ENCODE measurements around the gene UBL4A. TPM values are rescaled to one million over a fixed set of nuclear protein-coding genes. Genes with fewer than 3 reads are reported as not detected.

UBL4A gene
- total and polyA plus RNA-seq, 9 of the 15 experiments (the other 6 are each of a cell fraction or from before 2014, with no cell fraction given) = 15.2 to 140 (median 100) TPM

DNA sequence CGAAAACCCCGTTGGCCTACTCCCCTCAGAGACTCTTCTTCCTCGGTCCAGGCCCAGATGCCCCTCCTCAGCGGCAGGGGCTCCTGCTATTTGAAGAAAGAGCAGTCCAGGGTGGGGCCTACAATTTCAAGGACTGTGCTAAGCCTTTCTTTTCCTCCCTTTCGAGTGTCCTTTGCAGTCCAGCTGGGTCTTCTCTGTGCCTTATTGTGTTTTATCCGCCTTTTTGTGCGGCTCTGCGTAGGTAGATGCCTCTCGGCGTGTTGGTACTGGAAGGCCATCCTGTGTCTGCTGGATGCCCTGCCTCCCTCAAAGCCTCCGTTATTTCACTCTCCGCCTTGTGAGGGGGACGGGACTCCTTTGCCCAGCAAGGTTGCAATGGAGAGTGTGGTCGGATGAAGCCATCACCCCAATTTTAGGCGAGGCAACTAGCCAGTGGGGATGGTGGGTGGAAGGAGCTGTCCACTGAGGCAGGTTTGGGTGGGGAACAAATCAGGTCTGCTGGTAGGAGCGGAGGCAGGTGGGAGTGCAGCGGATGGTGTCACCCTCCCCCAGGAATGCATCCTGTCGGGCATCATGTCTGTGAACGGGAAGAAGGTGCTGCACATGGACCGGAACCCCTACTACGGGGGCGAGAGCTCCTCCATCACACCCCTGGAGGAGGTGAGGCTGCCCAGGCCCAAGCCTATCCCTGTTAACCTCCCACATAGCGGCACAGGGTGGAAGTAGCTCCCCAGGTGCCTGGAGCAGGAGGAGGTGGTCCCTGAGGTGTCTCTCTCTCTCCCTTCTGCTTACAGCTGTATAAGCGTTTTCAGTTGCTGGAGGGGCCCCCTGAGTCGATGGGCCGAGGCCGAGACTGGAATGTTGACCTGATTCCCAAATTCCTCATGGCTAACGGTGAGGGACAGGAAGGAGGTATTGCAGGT is 48.2 kb downstream of the UBL4A start:
- TF ChIP-seq, protein P1, sequence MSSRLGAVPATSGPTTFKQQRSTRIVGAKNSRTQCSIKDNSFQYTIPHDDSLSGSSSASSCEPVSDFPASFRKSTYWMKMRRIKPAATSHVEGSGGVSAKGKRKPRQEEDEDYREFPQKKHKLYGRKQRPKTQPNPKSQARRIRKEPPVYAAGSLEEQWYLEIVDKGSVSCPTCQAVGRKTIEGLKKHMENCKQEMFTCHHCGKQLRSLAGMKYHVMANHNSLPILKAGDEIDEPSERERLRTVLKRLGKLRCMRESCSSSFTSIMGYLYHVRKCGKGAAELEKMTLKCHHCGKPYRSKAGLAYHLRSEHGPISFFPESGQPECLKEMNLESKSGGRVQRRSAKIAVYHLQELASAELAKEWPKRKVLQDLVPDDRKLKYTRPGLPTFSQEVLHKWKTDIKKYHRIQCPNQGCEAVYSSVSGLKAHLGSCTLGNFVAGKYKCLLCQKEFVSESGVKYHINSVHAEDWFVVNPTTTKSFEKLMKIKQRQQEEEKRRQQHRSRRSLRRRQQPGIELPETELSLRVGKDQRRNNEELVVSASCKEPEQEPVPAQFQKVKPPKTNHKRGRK (tag; IDR thresholded peaks at IDR 0.05) = no peak
- TF ChIP-seq, protein P2, sequence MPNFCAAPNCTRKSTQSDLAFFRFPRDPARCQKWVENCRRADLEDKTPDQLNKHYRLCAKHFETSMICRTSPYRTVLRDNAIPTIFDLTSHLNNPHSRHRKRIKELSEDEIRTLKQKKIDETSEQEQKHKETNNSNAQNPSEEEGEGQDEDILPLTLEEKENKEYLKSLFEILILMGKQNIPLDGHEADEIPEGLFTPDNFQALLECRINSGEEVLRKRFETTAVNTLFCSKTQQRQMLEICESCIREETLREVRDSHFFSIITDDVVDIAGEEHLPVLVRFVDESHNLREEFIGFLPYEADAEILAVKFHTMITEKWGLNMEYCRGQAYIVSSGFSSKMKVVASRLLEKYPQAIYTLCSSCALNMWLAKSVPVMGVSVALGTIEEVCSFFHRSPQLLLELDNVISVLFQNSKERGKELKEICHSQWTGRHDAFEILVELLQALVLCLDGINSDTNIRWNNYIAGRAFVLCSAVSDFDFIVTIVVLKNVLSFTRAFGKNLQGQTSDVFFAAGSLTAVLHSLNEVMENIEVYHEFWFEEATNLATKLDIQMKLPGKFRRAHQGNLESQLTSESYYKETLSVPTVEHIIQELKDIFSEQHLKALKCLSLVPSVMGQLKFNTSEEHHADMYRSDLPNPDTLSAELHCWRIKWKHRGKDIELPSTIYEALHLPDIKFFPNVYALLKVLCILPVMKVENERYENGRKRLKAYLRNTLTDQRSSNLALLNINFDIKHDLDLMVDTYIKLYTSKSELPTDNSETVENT (CRISPR knock-in tag; IDR thresholded peaks at IDR 0.05) = no peak
- TF ChIP-seq POLR3A (IDR thresholded peaks at IDR 0.05; ENCODE audit: borderline replicate concordance, extremely low read depth, insufficient read depth, insufficient read length) = no peak
- no peak for TF ChIP-seq NR2F6 (CRISPR knock-in tag; IDR thresholded peaks at IDR 0.05)
- H3K9ac ChIP-seq (ENCODE audit: insufficient read depth in 1 of 2, low read depth in 2 of 2, low read length in 2 of 2) = peak overlapping the region; percentile 38 to 80; a peak in 2 of 4 replicates
- H3K4me2 ChIP-seq (ENCODE audit: insufficient read depth, low read length) = peak overlapping the region; percentile 75
- H3K9me1 ChIP-seq (ENCODE audit: control insufficient read depth, insufficient read depth, low read length) = peaks cover 3% of the 10 kb centered on the region
- in situ Hi-C loops (cut with MboI) = no loop called here
- BruUV-seq (replicated peaks) = no TSS peak
- ATAC-seq (no peak), FAIRE-seq (no peak), DNase-seq (ENCODE audit: extremely low read depth in 1 of 4, low spot score in 3 of 4) (no peak)
- 60% methylated on average over 15 of the region's 28 CpGs for WGBS (ENCODE audit: insufficient coverage, low coverage, missing lambda C conversion rate)
- peak overlapping the region; percentile 68 for H3K4me3 ChIP-seq
- no peaks in the 10 kb centered on the region for H3K27me3 ChIP-seq (ENCODE audit: control insufficient read depth in 2 of 2, insufficient read depth in 2 of 2, low read length in 2 of 2)
- peaks cover 22% of the 10 kb centered on the region for H3K79me2 ChIP-seq (ENCODE audit: control insufficient read depth, insufficient read depth, low read length)
- no peak overlapping the region for H2AFZ ChIP-seq (ENCODE audit: low read depth, low read length)
- intact Hi-C loops (cut with micrococcal nuclease) = no loop called here
- no peak overlapping the region; the same call in 2 of the 3 replicates for H3K27ac ChIP-seq (ENCODE audit: extremely low read depth, low read depth, low read length)
- no peaks in the 10 kb centered on the region for H3K9me3 ChIP-seq (replicated peaks; ENCODE audit: control insufficient read depth, insufficient read depth, low read depth, low read length)
- CTCF ChIA-PET (ENCODE audit: low intra/inter-chr PET ratio) = no interaction called here
- H3K4me1 ChIP-seq (replicated peaks in 1 of 2; ENCODE audit: control insufficient read depth in 2 of 2, insufficient read depth in 2 of 2, low read length in 2 of 2) = peaks cover 2 to 35% of the 10 kb centered on the region in 2 experiments; a peak in 4 of 5 replicates
- POLR2A ChIA-PET = interaction anchor here (0.6 to 0.9 kb wide), 3 partner anchors 21 to 51 kb away, joined by 3 read pairs; no protein-coding TSS in a partner anchor
- peaks cover 70% of the 10 kb centered on the region; the same call in 2 of the 3 replicates for H3K36me3 ChIP-seq (ENCODE audit: control insufficient read depth, insufficient read depth, low read length)
- peaks cover 5% of the 10 kb centered on the region; the same call in 1 of the 2 replicates for H4K20me1 ChIP-seq (replicated peaks; ENCODE audit: control insufficient read depth, insufficient read depth, low read length)
